Activated CD4-positive, alpha-beta T cell treated with anti-CD3 and anti-CD28 coated beads, Interleukin-2, amount 50 U/mL, for 48 hours (primary cell): ENCODE data around the gene NFATC2.

Source experiments
- DNase-seq, 2 experiments: peaks; one replicate each; pipeline ENCODE4 v3.0.0-alpha.2; 2020

NFATC2 gene

DNA sequence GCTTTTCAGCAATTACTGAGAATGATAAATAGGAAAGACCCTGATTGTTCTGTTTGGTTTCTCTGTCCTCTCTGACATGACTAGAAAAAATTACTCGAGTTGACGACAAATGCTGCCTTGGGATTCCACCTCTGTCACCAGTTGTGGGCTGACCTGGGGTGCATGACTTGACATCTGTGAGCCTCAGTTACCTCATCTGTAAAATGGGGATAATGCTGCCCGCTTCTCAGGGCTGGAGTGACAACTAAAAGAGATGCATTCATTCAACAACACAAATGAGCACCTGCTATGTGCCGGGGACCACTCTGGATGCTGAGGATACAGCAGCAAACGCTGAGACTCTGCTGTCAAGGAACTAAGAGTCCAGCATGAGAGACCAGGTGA lies 94.8 kb downstream of the NFATC2 start:
- DNase-seq, result no peak

DNA sequence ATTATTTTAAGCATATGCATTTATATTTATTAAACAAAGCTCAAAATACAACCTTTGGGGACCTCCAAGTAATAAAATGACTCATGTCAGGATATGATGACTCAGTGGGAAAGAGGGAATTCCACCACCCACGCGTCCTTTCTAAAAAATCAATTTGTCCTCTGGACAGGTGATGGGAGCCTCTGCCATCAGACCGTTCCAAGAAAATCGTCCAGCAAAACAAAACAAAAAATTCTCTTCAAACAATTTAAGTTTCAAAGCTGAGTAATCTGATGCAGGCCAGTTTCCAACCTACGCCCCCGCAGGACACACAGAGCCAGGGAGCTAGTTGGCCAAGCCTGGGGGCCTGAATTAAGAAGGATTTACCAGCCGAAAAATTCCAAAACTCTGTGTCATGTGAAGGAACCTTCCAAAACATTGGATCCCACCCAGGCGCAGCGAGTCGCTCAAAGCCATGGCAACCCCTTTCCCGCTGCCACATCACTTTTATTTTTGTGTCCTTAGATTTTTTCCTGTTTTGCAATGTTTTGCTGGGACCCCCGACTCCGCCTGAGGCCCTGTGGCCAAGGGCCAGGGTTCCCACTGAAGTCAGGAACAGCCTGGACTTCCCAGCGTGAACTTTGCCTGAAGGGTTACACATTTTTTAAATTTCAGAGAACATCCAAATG lies 95.3 kb downstream of the NFATC2 start:
- no peak for DNase-seq

DNA sequence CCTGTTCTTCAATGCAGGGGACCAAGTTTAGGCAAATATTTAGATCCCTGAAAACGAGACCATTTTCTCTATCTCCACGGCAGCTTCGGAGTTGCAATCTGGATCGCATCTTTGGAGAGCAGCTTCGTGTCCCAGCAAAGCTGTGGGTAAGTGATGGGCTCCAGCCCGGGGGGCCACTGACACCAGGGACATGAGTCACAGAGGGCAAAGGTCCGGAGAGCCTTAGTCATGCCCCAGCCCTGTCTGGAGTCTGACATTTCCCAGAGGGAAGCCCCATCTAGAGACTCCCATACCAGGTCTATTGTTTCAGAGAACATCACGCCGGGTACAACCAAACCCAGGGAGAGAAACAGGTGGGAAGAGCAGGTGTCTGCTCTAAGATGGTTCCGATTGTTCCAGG lies 95.9 kb downstream of the NFATC2 start:
- no peak for DNase-seq

DNA sequence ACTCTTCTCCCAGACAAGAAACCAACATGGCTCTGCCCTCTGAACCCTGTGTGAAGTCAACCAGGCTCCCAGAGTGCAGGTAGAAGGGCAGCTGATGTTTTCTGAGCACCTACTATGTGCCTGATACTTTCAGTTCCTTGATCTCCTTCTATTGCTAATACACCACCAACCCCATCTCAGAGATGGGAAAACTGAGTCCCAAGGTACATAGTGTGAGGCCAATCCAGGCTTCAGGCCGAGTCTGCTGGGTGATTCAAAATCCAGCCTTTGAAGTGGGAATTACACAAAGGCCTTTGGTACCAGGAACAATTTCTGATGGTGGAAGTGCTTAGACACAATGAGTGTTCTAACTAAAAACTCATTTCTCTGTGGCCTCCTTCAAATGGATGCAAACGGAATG lies 96.3 kb downstream of the NFATC2 start:
- DNase-seq, result no peak

DNA sequence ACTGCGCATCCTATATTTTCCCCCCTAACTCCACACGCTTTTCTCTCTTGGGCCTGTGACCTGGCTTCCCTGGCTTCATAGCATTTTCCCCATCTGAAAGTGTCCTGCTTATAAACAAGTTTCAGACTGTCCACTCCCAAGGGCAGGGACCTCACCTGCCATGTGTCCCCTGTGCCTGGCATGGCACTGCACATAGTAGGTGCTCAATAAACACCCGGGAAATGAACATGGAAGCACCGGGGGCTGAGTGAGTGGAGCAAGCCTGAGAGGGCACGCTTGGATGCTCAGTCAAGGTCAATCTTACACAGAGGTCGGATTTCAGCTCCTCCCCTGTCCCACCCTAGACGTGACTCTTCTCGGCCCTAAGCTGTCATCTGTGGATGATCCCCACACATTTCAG lies 96.9 kb downstream of the NFATC2 start:
- no peak for DNase-seq

DNA sequence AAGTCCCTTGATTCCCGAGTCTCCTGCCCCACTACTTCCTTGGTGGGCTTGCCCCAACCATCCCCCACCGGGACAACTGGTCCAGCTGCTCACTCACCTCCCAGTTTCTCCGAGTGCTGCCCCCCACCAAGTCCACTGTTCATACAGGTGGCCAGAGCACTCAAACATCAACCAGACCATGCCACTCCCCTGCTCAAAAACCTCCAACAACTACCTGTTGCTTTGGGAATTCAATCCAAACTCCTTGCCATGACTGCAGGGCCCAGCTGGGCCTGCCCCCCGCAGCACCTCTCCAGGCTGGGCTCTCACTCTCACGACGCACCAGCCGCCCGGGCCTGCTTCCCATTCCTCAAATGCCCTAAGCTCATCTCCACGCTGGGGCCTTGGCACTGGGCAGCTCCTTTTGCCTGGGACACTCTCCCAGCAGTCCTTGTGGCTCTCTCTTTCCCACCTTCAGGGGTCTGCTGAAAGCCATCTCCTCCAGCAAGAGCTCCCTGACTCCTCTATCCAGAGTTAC lies 97.5 kb downstream of the NFATC2 start:
- no peak for DNase-seq

DNA sequence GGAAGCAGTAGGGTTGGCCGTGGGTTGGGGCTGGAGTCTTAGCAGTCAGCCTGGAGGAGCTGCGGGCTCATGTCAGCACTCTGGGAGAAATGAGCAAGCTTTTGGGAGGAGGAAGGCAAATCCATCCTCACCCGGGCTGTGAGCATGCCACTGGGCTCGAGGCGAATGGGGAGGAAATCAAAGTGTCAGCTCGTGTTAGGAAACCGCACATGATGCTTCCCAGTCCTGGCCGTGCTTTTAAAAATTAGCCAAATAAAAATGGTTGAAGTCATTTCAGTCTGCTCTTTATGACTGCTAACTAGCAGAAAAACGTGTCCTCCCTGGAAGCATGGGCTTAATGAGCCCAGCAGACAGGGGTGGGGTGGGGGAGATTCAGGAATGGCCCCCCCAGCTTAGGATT lies 98.1 kb downstream of the NFATC2 start:
- no peak for DNase-seq

DNA sequence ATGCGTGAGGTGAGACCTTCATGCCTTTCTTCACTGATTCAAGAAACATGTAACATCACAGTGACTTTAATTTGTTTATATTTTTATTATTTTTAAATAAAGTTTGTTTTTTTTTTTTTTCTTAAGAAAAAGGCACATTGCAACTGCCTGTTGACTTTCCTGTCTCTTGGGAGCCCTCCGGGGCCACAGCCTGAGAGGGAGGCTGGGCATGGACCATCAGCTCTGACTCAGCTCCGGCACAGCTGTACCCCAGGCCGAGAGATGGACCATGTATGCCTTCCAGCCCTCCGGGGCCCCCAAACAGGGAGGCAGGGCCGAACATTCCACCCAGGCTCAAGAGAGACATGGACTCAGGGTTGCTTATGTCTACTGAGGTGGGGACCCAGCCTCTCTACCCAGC lies 99.9 kb downstream of the NFATC2 start:
- no peak for DNase-seq

DNA sequence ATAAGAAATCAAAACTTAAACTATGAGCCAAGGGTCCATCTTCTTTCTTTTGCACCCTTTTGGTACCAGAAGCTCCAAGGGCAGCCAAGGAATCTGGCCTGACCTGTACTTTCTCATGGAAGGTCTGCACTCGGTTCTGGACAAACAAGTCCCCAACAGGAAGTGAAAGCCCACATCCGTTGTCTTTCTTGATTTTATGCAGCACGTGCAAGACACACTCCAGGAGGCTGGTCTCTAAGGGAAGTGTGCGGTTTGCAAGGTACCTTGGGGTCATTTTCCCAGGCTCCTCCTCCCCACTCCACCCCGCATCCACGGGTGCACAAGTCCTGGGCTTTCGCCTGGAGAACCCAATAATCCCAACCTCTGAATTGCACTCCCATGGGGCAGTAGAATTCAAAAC lies 101.9 kb downstream of the NFATC2 start:
- DNase-seq, result no peak

DNA sequence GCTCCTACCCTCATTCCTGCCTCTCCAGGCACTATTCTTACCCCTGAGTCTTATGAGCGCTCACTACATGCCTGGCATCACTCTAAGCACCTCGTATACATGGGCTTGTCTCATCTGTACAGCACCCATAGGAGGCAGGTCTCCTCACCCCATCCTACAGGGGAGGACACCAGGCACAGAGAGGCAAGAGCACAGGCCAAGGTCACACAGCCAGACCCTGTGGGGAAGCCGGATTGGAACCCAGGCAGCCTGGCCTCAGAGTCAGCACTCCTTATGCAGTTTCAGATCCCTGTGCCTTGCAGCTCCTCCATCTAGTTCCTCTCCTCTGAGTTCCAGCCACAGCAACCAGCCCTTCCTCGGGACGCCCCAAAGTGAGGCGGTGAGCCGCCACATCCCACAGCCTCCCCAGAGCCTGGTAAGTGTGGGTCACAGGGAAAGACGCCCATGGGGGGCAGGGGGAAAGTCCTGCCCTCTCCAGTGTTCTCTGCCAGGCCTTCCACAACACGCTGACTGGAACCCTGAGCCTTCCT lies 103.3 kb downstream of the NFATC2 start:
- no peak for DNase-seq

DNA sequence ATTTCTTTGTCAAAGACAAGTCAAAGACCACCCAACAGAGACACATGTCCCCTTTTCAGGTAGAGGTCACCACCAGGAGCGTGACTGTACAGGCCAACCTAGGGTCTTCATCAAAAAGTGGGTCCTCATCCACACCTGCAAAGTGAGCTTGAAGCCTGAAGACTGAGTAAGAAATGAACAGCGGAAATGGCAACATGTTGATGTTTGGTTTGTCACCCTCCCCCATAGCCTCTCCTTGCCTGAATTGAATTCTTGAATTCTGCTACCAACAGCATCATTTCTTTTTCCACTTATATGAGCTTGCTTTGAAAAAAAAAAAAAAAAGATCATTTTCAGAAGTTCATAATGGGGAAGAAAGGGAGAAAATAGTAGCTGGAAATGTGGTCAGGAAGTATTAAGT lies 104.4 kb downstream of the NFATC2 start:
- no peak for DNase-seq

DNA sequence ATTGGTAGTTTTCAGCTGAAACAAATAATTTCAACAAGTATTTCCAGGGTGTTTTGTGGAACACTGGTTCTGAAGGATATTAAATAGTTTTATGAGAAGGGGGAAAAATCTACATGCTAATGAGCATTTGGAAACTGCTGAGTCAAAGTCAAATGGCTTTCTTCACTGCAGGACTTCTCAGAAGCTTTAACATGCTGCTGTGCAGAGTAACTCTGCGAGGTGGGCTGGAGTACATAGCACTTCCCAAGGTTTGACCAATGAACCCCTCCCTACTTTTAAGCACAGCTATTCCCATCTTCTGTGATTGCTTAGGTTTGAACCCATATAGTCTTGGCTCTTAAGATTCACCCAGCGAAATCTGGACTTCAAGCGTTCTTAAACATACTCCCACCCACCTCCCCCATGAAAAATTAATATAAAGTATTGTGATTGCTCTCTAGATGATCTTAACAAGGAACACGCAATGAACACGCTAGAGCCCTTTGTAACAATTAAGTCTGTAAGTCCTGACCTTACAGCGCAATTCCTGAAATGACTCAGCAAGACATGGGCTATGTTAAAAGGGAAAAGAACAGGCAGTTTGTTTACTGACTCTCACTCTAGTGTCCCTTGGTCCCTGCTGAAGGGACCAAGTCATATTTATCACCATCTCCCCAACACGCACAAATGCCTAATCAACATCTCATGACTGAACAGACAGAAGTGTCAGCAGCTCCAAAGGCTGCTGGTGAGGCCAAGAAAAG lies 105.2 kb downstream of the NFATC2 start:
- DNase-seq, result no peak

DNA sequence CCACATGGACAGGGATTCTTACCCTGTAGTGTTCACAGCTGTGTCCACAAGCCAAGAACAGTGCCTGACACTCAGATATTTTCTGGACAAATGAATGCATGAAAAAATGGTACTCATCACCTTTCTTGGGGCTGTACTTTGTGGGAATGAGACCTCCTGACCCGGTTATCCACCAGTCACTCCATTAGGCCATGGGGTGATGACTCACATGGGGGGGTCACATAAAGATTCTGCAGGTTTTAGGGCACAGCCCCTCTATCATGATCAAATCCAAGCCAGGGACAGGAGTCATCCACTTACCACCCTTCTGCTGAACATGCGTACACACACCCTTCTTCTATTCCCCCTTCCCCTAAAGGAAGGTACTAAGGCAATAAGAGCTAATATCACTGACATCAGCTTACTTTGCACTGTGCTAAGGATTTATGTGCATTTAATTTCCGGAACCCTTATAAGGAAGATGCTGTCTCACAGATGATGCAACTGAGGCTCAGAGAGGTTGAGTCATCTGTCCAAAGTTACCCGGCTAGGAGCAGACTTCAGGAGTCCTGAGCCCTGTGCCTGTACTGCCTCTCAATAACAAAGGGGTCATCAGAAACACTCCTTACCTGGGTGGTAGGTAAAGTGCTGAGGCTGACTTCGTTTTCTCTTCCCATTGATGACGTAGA lies 107.8 kb downstream of the NFATC2 start:
- no peak for DNase-seq

DNA sequence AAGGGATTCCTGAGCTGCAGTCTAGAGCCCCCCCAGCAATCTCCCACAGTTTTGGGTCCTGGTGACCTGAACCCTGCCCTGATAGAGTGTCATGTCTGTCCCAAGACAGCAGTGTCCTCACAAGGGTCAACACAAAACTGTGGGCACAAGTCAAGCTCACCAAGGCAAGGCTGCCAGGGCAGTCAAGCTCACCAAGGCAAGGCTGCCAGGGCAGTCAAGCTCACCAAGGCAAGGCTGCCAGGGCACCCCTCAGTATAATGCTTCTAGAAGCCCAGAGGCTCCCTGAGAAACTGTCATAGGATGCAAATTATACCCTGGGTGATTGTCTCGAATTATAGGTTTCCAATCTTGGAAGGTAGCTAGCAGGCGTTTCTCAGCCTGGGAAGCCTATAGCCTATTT lies 108.5 kb downstream of the NFATC2 start:
- no peak for DNase-seq

DNA sequence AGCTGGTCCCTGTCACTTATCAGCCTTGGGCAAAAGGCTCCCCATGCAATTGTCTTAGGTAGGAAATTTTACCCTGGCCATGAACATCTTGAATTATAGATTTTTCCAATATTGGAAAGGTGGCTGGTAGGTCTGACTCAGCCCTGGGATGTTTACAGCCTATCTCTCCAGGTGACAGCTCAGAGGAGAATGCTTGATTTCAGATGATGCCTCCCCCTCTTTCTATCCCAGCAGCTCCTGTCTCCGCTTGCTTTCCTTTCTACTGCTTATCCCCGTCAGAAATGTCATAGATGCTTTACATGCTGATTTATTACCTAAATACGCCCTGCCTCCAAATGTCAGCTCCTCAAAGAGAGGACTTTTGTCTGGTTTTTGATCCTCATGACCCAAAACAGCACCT lies 109.6 kb downstream of the NFATC2 start:
- DNase-seq, result no peak

DNA sequence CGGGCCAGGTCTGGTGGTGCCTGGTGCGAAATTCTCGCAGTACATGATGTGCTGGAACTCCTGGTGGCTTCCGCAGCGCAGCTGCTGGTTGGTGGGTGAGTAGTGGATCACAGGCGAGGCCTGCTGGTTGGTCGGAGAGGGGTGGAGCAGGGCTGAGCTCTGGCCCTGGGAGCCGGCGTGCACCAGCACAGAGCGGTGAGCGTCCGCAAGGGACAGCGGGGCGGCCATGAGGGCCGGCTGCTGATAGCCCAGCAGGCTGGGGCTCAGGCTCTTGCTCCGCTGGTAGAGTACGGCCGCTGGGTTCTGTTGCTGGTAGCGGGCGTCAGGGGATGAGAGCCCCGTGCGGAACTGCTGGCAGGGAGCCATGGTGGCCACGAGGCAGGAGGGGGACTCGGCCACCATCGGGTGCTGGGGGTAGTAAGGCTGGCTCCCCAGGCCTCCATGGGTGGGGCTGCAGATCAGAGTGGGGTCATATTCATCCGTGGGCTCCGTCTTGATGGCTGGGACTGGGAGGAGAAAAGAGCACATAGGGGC lies 110.2 kb downstream of the NFATC2 start:
- no peak for DNase-seq

DNA sequence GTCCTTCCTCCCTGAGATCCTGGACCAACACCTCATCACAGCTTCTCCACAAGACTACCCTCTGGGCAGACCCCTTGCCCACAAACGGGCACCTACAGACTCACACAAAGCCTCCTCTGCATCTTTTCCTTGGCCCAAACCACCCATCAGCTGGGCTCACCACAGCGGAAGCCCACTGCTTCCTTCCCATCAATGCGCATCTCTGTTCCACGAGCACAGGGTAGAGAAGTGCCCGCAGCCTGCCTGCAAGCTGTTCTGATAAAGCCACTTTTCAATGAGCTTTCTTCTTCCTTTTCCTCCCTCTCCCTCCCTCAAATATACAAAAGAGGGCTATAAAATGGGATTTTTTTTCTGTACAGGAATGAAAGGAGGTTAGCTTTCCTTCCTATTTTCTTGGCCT lies 111.2 kb downstream of the NFATC2 start:
- no peak for DNase-seq

DNA sequence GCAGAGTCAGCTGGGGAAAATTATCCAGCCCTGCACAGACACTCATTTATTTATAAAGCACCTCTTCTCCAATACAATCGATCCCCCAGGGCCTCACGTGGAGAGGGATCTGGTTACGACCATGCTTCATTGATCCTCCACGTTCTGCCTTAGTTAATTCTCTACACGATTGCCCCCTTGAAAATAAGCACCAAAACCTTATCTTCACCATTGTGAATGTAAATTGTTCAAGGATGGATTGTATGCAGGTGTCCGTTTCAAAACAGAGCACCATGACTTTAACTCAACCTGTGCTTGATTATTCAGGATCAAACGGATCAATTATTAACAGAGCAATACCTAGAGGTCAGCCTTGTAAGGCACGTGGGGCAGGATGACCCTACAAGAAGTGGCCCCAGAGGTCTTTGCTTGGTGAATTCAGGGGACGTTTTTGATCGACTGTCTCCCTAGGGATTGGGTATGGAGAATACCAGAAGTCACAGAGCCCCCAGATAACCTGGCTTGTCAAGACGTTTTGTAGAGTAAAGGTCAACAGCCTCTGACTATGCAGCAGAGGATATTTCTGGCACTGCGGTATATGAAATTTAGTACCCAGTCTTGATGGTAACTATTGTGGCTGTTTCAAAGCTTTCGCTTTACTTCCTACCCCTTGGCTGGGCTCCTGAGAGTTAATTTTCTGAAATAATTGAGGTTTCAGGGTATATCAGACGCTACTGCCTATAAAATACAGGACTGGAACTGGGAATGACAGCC lies 112.1 kb downstream of the NFATC2 start:
- no peak for DNase-seq

DNA sequence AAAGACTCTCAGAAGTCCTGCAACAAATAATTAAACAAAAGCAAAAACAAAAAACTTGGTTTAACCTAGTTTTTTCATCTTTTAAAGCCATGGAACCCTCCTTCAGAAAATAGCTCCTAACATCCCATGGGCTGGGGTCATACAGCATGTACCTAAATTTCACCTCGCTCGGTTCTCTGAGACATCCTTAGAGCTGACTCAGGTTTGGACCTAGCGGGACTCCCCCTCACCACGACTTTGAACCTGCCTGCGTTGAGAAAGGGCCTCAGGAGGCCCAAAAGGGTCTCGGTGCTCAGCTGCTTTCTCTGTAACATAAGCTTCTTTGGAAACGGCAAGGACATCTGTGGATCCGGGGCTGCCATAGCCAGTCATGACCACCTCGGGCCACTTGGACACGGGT lies 112.8 kb downstream of the NFATC2 start:
- no peak for DNase-seq

DNA sequence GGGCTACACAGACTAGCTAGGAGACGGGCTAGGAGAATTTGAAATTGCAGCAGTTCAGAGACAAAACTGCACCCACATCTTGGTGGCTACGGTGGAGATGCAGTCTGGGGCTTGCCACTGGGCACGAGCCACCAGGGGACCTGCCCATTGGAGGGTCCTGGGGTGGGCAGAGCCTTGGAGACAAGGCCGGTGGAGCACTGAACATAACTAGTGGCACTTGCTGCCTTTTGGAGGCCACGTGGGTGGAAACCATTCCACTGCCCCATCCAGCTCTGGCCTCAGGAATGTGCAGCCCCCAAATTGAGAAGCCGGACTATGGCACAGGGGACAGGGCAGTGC lies 113.4 kb downstream of the NFATC2 start:
- DNase-seq, result no peak

DNA sequence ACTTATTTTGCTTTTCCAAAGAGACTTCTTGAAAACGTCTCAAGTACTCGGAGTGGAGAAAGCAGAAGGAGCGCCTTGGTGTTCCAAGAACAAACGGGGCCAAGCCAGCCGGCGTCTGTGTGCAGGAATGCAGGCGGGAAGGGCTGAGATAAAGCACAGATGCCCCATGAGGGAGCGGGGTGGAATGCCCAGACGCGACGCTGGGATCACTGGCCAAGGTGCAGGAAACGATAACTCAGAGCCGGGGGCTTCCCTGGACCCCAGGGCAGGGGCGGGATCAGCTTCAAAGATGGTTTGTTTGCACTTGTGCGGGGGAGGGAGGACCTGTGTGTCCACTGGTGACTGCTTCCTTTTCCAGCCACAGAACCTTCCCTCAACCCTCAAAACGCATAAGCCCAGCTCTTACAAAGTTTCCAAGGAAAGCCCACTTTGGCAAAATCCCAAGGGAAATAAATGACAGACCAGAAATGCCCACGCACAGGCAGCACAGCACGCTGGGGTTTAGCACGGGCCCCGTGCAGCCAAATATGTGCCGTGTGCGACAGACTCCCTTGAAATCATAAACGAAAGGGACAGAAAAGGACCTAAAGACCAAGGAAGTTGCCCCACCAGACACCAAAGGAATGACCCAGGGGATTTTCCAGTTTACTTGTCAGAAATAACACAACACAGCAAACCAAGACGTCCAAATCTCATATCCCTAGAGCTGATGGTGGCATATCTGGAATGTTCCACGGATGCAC lies 113.9 kb downstream of the NFATC2 start:
- DNase-seq, result no peak

DNA sequence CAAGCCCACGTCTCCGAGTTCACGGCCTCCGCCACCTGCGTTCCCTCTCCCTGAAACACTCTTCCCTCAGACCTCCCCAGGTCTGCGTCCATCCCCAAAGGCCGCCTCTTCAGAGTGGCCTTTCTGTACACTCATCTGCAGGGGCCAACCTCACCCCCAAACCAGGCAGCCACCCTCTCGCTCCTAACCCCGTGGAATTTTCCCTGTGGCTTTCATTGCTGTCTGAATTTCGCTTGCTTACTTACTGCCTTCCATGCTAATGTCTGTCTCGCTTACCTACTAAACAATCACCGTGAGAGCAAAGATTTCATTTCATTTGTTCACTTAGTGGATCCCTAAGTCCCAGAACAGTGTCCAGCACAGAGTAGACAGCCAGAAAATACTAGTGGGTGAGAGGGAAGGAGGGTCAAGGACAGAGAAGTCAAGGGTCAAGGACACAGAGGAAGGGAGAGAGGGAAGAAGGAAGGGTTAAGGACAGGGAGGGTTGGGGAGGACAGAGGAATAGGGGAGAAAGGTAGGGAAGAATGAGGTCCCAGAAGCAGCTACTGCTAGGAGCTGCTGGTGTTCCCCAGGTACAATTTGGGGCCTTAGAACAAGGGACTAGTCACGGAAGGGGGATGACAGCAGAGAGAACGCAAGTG lies 114.7 kb downstream of the NFATC2 start:
- DNase-seq, result no peak
